OCI-LY1 (cell line): ENCODE results near the gene LPGAT1.

Source experiments
- CTCF ChIP-seq: fragments of 200-600 bp; sonication (generic), shearing (Covaris generic); IDR thresholded peaks from 2 replicates; pipeline ENCODE4 v1.5.1; 2017; ENCODE audit warnings: mild to moderate bottlenecking, antibody characterized with exemption, low read length, moderate library complexity, mixed read lengths
- EZH2 ChIP-seq: fragments of 200-600 bp; sonication (generic), shearing (Covaris generic); IDR thresholded peaks from 2 replicates; pipeline ENCODE4 v1.8.0; 2017; ENCODE audit warnings: borderline replicate concordance, mixed run types, mild to moderate bottlenecking, antibody characterized with exemption, low read length, moderate library complexity, mixed read lengths

DNA sequence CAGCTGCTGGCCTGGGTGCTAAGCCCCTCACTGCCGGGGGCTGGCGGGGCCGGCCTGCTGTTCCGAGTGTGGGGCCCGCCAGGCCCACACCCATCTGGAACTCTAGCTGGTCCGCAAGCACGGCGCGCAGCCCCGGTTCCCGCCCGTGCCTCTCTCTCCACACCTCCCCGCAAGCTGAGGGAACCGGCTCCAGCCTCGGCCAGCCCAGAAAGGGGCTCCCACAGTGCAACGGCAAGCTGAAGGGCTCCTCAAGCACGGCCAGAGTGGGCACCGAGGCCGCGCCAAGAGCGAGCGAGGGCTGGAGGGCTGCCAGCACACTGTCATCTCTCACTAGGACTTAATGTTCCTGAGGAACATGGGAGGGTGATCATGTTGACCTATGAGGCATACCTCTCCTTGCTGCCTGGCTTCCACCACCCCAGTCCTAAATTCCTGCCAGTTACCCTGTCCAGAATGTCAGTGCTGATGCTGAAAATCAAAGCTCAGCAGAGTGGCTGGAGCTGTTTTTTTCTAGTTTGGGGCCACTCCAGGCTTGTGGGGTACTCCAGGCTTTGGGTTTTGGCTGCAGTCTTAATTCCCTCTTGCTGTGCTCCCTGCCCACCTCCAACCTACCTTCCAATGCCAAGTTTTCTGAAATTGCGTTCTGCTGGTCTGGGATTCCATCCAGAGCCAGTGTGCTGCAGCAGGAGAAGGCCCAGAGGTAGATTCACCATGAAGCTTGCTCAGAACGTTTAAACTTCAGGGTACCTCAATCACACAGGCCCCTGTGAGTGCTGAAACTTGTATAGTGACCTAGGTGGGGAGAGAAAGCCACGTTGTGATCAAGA is 44.2 kb upstream of the LPGAT1 start:
- TF ChIP-seq CTCF = no peak
- TF ChIP-seq EZH2 = no peak
